GM12875 (cell line): ENCODE measurements around the gene HELZ2.

Experiments
- H3K4me3 ChIP-seq: one replicate; pipeline ENCODE4 v1.5.1; 2011; ENCODE audit warnings: low read depth, low read length, control low read depth
- TF ChIP-seq, protein P1 (sequence below): IDR thresholded peaks from 2 replicates; pipeline ENCODE4 v1.5.1; 2011; ENCODE audit warnings: low read depth, mild to moderate bottlenecking, control low read depth, inconsistent platforms, low read length, moderate library complexity, borderline replicate concordance; ENCODE audit not compliant: insufficient read depth

The HELZ2 gene

DNA sequence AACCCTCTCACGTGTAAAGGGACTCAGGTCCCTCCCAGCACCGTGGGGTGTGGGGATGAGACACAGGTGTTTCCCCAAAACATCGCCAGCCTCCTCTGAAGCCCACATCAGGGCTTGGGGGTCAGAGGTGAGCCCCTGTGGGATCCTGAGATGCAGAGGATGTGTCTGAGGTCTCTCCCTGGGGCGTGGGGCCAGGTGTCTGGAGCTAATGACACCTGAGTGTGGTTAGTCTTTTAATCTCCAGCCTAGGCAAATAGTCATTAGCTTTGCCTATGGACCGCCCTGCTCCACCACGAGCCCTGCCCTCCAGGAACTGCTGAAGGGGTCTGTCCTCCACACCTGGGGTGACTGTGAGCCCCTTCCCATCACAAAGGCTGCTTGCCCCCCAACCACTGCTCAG, 28.2 kb downstream of the HELZ2 start:
- no peak overlapping the region for H3K4me3 ChIP-seq
- TF ChIP-seq, protein P1, sequence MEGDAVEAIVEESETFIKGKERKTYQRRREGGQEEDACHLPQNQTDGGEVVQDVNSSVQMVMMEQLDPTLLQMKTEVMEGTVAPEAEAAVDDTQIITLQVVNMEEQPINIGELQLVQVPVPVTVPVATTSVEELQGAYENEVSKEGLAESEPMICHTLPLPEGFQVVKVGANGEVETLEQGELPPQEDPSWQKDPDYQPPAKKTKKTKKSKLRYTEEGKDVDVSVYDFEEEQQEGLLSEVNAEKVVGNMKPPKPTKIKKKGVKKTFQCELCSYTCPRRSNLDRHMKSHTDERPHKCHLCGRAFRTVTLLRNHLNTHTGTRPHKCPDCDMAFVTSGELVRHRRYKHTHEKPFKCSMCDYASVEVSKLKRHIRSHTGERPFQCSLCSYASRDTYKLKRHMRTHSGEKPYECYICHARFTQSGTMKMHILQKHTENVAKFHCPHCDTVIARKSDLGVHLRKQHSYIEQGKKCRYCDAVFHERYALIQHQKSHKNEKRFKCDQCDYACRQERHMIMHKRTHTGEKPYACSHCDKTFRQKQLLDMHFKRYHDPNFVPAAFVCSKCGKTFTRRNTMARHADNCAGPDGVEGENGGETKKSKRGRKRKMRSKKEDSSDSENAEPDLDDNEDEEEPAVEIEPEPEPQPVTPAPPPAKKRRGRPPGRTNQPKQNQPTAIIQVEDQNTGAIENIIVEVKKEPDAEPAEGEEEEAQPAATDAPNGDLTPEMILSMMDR: no peak

DNA sequence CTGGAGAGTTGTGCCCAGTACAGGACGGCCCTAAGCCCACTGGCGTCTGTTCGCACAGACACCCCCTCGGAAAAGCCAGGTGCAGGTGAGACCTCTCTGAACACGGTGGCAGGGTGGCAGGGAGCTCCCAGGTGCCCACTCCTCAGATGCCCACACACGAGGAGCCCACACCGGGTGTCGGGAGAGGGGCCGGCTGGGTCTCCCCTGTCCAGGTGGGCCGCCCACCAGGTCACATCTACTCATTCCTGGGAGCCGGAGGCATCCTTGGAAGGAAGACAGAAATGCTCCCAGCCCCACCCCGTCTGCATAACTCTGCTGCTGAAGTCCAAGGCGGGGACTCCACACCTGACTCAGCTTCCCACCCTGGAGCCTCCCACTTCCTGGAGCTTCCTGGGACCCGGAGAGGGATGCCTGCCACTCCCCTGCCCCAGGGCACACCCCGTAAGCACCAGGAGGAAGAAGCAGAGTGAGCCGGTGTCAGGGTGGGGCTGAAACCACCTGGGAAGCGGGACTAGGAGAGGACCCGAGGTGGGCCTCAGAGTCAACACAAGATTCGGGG, 29.0 kb downstream of the HELZ2 start:
- TF ChIP-seq, protein P1: no peak

DNA sequence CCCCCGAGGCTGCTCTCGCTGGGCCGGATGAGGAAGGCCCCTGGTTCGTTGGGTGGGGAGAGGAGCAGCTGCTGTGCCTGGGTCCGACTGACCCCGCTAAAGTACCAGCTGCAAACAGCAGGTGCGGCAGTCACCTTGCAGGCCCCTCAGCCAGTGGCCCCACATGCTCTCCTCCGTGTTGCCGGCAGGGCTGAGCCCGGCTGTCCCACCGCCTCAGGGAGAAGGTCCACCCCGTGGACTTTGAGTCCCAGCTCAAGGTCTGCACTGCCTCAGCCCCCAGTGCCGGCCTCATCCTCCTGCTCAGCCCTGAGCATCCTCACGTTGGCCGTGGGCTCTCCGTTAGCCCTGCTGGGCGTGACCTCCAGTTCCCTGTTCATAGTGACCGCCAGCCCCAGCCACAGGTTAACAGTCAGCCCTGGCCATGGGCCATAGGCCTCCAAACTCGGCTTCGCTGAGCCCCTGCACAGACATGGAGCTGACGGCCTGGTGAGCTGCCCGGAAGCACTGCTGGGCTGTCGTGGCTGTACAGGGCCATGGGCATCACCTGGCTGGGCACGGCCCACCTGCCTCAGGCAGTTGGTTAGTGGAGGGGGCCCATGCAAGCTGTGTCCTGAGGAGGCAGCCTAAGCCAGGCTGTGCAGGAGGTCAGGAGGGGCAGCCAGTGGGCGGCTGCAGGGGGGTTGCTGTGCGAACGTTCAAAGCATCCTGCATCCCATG, 29.6 kb downstream of the HELZ2 start:
- H3K4me3 ChIP-seq: no peak overlapping the region
- TF ChIP-seq, protein P1: no peak

More for the DNA sequence above, 29.0 kb downstream of the HELZ2 start:
- H3K4me3 ChIP-seq: no peak overlapping the region

DNA sequence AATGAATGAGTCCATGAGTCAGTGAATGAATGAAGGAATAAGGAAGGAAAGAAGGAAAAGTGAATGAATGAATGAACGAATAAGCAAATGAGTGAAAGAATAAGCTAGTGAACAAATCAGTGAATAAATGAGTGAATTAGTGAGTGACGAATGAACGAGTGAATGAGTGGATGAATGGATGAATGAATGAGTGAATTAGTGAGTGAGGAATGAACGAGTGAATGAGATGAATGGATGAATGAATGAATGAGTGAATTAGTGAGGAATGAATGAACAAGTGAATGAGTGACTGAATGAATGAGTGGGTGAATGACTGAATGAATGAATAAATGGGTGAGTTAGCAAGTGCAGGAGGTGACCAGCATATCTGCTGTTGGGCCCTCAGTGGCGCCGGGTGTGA, 30.3 kb downstream of the HELZ2 start:
- no peak overlapping the region for H3K4me3 ChIP-seq
- TF ChIP-seq, protein P1: no peak

DNA sequence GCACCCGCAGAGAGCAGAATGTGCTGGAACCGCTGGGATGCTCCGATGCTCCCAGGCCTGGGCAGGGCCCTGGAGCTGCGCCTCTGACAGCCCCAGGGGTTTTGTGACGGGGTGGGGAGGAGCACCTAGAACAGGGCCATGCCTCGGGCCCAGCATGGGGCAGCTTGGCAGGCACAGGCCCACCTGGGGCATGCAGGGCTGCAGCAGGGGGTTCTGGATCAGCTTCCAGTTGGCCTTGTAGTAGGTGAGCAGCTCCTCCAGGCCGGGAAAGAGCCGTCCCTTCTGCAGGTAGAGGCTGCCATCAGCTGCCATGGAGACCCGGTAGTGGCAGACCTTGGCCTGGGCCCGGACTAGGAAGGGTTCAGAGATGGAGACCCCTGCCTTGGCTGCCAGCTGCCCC, 30.9 kb downstream of the HELZ2 start:
- TF ChIP-seq, protein P1: no peak
- no peak overlapping the region for H3K4me3 ChIP-seq

DNA sequence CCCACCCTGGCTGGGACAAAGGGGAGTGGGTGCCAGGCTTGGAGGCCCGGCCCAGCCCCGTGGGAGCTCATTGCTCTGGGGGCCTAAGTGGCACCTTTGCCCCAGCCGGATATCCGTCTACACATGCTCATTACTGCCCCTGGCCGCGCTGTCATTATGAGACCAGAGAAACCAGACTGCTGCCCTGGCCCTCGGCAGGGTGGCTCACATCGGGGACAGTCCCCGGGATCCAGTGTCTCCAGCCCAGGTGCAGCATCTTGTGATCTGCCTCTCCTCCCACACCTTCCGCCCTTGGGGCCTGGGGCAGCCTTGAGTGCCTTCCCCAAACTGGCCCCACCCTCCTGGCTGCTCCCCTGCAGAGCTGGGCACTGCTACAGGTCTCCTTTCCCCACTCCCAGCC, 31.3 kb downstream of the HELZ2 start:
- TF ChIP-seq, protein P1: no peak
- peak overlapping the region; percentile 30 for H3K4me3 ChIP-seq

DNA sequence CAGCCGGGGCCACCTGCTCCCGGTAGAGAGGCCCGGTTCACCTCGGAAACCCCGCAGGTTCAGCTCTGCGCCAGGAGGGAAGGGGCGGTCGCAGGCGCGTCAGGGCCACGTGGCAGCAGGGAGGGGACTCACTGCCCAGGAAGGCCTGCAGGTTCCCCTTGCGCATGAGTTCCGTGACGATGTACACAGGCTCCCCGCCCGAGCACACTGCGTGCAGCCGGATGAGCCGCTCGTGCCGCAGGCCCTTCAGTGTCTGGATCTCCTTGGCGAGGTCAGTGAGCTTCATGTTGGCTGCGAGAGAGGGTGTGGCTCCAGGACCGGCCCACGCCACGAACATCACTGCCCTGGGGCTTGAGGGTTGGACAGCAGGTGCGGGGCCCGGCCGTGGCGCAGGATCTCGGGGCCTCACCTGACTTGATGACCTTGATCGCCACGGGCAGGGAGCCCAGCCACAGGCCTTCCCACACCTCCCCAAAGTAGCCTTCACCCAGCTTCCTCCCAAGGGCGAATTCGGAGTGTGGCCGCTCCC, 31.9 kb downstream of the HELZ2 start:
- peak overlapping the region; percentile 30 for H3K4me3 ChIP-seq
- TF ChIP-seq, protein P1: no peak
